Activated naive CD8-positive, alpha-beta T cell treated with anti-CD3 and anti-CD28 coated beads, Interleukin-2, amount 10 ng/mL, durations not matched to agents 7 days and 5 days (primary cell): ENCODE results near the gene CACNA1C. TPM values are rescaled to one million over a fixed set of nuclear protein-coding genes. Genes with fewer than 3 reads are reported as not detected.

Experiments used
- ATAC-seq: fragments of 150-1000 bp; cut with Tn5 transposase; one replicate; pipeline ENCODE4 v1.10.0; 2021; ENCODE audit warnings: low read depth, moderate library complexity
- POLR2A ChIA-PET: fragments of 350-600 bp; sonication (Branson Sonifier 250); formaldehyde crosslinking; loops from one replicate; lab custom pipeline; 2021; ENCODE audit warnings: antibody characterized with exemption; lab: Charles Lee
- DNase-seq: peaks from one replicate; pipeline ENCODE4 v3.0.0; 2021
- H3K27ac Mint-ChIP-seq: one replicate; pipeline ENCODE4 v1.8.0; 2022; ENCODE audit warnings: mild to moderate bottlenecking, mixed read lengths
- H3K27me3 Mint-ChIP-seq: one replicate; pipeline ENCODE4 v1.8.0; 2022; ENCODE audit warnings: mild to moderate bottlenecking, moderate library complexity, mixed read lengths
- H3K36me3 Mint-ChIP-seq: one replicate; pipeline ENCODE4 v1.8.0; 2021; ENCODE audit warnings: mild to moderate bottlenecking, mixed read lengths
- H3K4me1 Mint-ChIP-seq: one replicate; pipeline ENCODE4 v1.8.0; 2021; ENCODE audit warnings: mixed read lengths
- H3K4me3 Mint-ChIP-seq: one replicate; pipeline ENCODE4 v1.8.0; 2022; ENCODE audit warnings: mild to moderate bottlenecking, moderate library complexity, mixed read lengths
- H3K9me3 Mint-ChIP-seq: one replicate; pipeline ENCODE4 v1.8.0; 2021; ENCODE audit warnings: mixed read lengths
- total RNA-seq, 2 experiments: library from RNA; stranded (reverse); gene quantifications; one replicate each; pipeline ENCODE4 v1.2.3, GENCODE V29; 2021

The CACNA1C gene
- total RNA-seq, 2 experiments from 2014 or later: 0.11 to 0.14 TPM

GRCh38 chr12:2233034-2233433, 180.2 kb downstream of the CACNA1C start:
- Mint-ChIP-seq H3K27ac (no peak overlapping the region), H3K36me3 (no peaks in the 10 kb centered on the region), H3K27me3 (peaks cover 12% of the 10 kb centered on the region), H3K9me3 (no peaks in the 10 kb centered on the region), H3K4me1 (no peaks in the 10 kb centered on the region), H3K4me3 (no peak overlapping the region)
- ATAC-seq (no peak), DNase-seq (no peak)
- POLR2A ChIA-PET: no interaction called here

- H3K27me3 Mint-ChIP-seq: peaks cover 12% of the 10 kb centered on the region
- H3K4me3 Mint-ChIP-seq: no peak overlapping the region
- H3K27ac Mint-ChIP-seq: no peak overlapping the region
- POLR2A ChIA-PET: no interaction called here
- H3K4me1 Mint-ChIP-seq: no peaks in the 10 kb centered on the region
- ATAC-seq (no peak), DNase-seq (no peak)
- H3K9me3 Mint-ChIP-seq: no peaks in the 10 kb centered on the region
- H3K36me3 Mint-ChIP-seq: no peaks in the 10 kb centered on the region
These were observed 181.3 kb downstream of the CACNA1C start for GRCh38 chr12:2234091-2234490.

- Mint-ChIP-seq H3K9me3 (no peaks in the 10 kb centered on the region), H3K27ac (no peak overlapping the region), H3K27me3 (peaks cover 12% of the 10 kb centered on the region), H3K4me3 (no peak overlapping the region), H3K36me3 (no peaks in the 10 kb centered on the region), H3K4me1 (no peaks in the 10 kb centered on the region)
- POLR2A ChIA-PET: no interaction called here
- DNase-seq: no peak
- ATAC-seq: no peak
These were observed 182.0 kb downstream of the CACNA1C start for GRCh38 chr12:2234646-2235350.

GRCh38 chr12:2236506-2237294, 183.9 kb downstream of the CACNA1C start:
- POLR2A ChIA-PET: no interaction called here
- Mint-ChIP-seq H3K4me3 (no peak overlapping the region), H3K9me3 (no peaks in the 10 kb centered on the region), H3K27me3 (peaks cover 5% of the 10 kb centered on the region), H3K27ac (no peak overlapping the region), H3K36me3 (no peaks in the 10 kb centered on the region), H3K4me1 (no peaks in the 10 kb centered on the region)
- ATAC-seq (no peak), DNase-seq (no peak)

- H3K27me3 Mint-ChIP-seq: no peaks in the 10 kb centered on the region
- DNase-seq (no peak), ATAC-seq (no peak)
- H3K4me3 Mint-ChIP-seq: no peak overlapping the region
- no peaks in the 10 kb centered on the region for H3K9me3 Mint-ChIP-seq
- H3K4me1 Mint-ChIP-seq: no peaks in the 10 kb centered on the region
- H3K27ac Mint-ChIP-seq: no peak overlapping the region
- H3K36me3 Mint-ChIP-seq: no peaks in the 10 kb centered on the region
- POLR2A ChIA-PET: no interaction called here
These were observed 185.3 kb downstream of the CACNA1C start for GRCh38 chr12:2238111-2238510.

- no peak for ATAC-seq
- no peaks in the 10 kb centered on the region for H3K36me3 Mint-ChIP-seq
- POLR2A ChIA-PET: no interaction called here
These were observed 186.6 kb downstream of the CACNA1C start for GRCh38 chr12:2239381-2239871.

GRCh38 chr12:2240390-2240789, 187.6 kb downstream of the CACNA1C start:
- Mint-ChIP-seq H3K27ac (no peak overlapping the region), H3K27me3 (no peaks in the 10 kb centered on the region), H3K4me1 (no peaks in the 10 kb centered on the region), H3K9me3 (no peaks in the 10 kb centered on the region), H3K4me3 (no peak overlapping the region), H3K36me3 (no peaks in the 10 kb centered on the region)
- DNase-seq (no peak), ATAC-seq (no peak)
- POLR2A ChIA-PET: no interaction called here

More at GRCh38 chr12:2239381-2239871, 186.6 kb downstream of the CACNA1C start:
- H3K4me1 Mint-ChIP-seq: no peaks in the 10 kb centered on the region
- no peak overlapping the region for H3K4me3 Mint-ChIP-seq
- no peak for DNase-seq
- H3K9me3 Mint-ChIP-seq: no peaks in the 10 kb centered on the region
- no peaks in the 10 kb centered on the region for H3K27me3 Mint-ChIP-seq
- H3K27ac Mint-ChIP-seq: no peak overlapping the region

GRCh38 chr12:2240984-2241383, 188.2 kb downstream of the CACNA1C start:
- no peak for ATAC-seq
- Mint-ChIP-seq H3K9me3 (no peaks in the 10 kb centered on the region), H3K36me3 (no peaks in the 10 kb centered on the region), H3K27me3 (no peaks in the 10 kb centered on the region), H3K4me1 (no peaks in the 10 kb centered on the region), H3K4me3 (no peak overlapping the region), H3K27ac (no peak overlapping the region)
- POLR2A ChIA-PET: no interaction called here
- no peak for DNase-seq

GRCh38 chr12:2242216-2242615, 189.4 kb downstream of the CACNA1C start:
- no peaks in the 10 kb centered on the region for H3K36me3 Mint-ChIP-seq
- no peaks in the 10 kb centered on the region for H3K4me1 Mint-ChIP-seq
- no peak overlapping the region for H3K4me3 Mint-ChIP-seq
- no peaks in the 10 kb centered on the region for H3K9me3 Mint-ChIP-seq
- POLR2A ChIA-PET: no interaction called here
- no peak for ATAC-seq
- no peak overlapping the region for H3K27ac Mint-ChIP-seq
- H3K27me3 Mint-ChIP-seq: no peaks in the 10 kb centered on the region
- DNase-seq: no peak

GRCh38 chr12:2242816-2243215, 190.0 kb downstream of the CACNA1C start:
- H3K9me3 Mint-ChIP-seq: no peaks in the 10 kb centered on the region
- ATAC-seq: no peak

GRCh38 chr12:2243275-2243674, 190.5 kb downstream of the CACNA1C start:
- Mint-ChIP-seq H3K36me3 (no peaks in the 10 kb centered on the region), H3K4me3 (no peak overlapping the region), H3K9me3 (no peaks in the 10 kb centered on the region), H3K4me1 (no peaks in the 10 kb centered on the region), H3K27me3 (no peaks in the 10 kb centered on the region), H3K27ac (no peak overlapping the region)
- POLR2A ChIA-PET: no interaction called here
- DNase-seq (no peak), ATAC-seq (no peak)

More at GRCh38 chr12:2242816-2243215, 190.0 kb downstream of the CACNA1C start:
- Mint-ChIP-seq H3K36me3 (no peaks in the 10 kb centered on the region), H3K4me1 (no peaks in the 10 kb centered on the region), H3K27ac (no peak overlapping the region), H3K4me3 (no peak overlapping the region), H3K27me3 (no peaks in the 10 kb centered on the region)
- POLR2A ChIA-PET: no interaction called here
- DNase-seq: no peak

- POLR2A ChIA-PET: no interaction called here
- no peak for DNase-seq
- Mint-ChIP-seq H3K4me1 (no peaks in the 10 kb centered on the region), H3K27ac (no peak overlapping the region), H3K4me3 (no peak overlapping the region), H3K27me3 (no peaks in the 10 kb centered on the region), H3K36me3 (no peaks in the 10 kb centered on the region), H3K9me3 (no peaks in the 10 kb centered on the region)
- ATAC-seq: no peak
These were observed 191.4 kb downstream of the CACNA1C start for GRCh38 chr12:2244013-2244861.

GRCh38 chr12:2246358-2246757, 193.6 kb downstream of the CACNA1C start:
- Mint-ChIP-seq H3K9me3 (no peaks in the 10 kb centered on the region), H3K27me3 (no peaks in the 10 kb centered on the region), H3K27ac (no peak overlapping the region), H3K4me3 (no peak overlapping the region), H3K4me1 (no peaks in the 10 kb centered on the region), H3K36me3 (no peaks in the 10 kb centered on the region)
- POLR2A ChIA-PET: no interaction called here
- no peak for ATAC-seq
- no peak for DNase-seq
